HG02759 (cell line): ENCODE data around the gene ATP10B.

Experiments used
- ATAC-seq: cut with Tn5 transposase; IDR thresholded peaks from one replicate; pipeline ENCODE4 v1.9.1; 2021; ENCODE audit warnings: mild to moderate bottlenecking, moderate library complexity; ENCODE audit not compliant: unreplicated experiment

ATP10B gene

GRCh38 chr5:160640406-160640805 is 211.6 kb downstream of the ATP10B start:
- ATAC-seq = no peak

- ATAC-seq = no peak
These were observed 213.8 kb downstream of the ATP10B start for GRCh38 chr5:160638161-160638742.

- ATAC-seq = no peak
These were observed 214.5 kb downstream of the ATP10B start for GRCh38 chr5:160637357-160638090.

GRCh38 chr5:160635663-160636062 is 216.3 kb downstream of the ATP10B start:
- no peak for ATAC-seq

- no peak for ATAC-seq
These were observed 217.0 kb downstream of the ATP10B start for GRCh38 chr5:160635046-160635445.

GRCh38 chr5:160629003-160629402 is 223.0 kb downstream of the ATP10B start:
- ATAC-seq = no peak

GRCh38 chr5:160628619-160628968 is 223.4 kb downstream of the ATP10B start:
- no peak for ATAC-seq

- ATAC-seq = no peak
These were observed 223.9 kb downstream of the ATP10B start for GRCh38 chr5:160627921-160628618.

- ATAC-seq = no peak
These were observed 225.7 kb downstream of the ATP10B start for GRCh38 chr5:160626322-160626721.

GRCh38 chr5:160621526-160621925 is 230.5 kb downstream of the ATP10B start:
- no peak for ATAC-seq

GRCh38 chr5:160620401-160620800 is 231.6 kb downstream of the ATP10B start:
- ATAC-seq = no peak

- ATAC-seq = no peak
These were observed 232.6 kb downstream of the ATP10B start for GRCh38 chr5:160619381-160619780.

- ATAC-seq = no peak
These were observed 233.7 kb downstream of the ATP10B start for GRCh38 chr5:160618286-160618685.

- ATAC-seq = no peak
These were observed 235.1 kb downstream of the ATP10B start for GRCh38 chr5:160616712-160617497.

- ATAC-seq = no peak
These were observed 237.9 kb downstream of the ATP10B start for GRCh38 chr5:160614136-160614535.

- no peak for ATAC-seq
These were observed 246.7 kb downstream of the ATP10B start for GRCh38 chr5:160605266-160605665.

- no peak for ATAC-seq
These were observed 247.5 kb downstream of the ATP10B start for GRCh38 chr5:160604484-160604883.

GRCh38 chr5:160602744-160603143 is 249.3 kb downstream of the ATP10B start:
- no peak for ATAC-seq

- ATAC-seq = no peak
These were observed 251.0 kb downstream of the ATP10B start for GRCh38 chr5:160601046-160601445.

- ATAC-seq = no peak
These were observed 278.7 kb downstream of the ATP10B start for GRCh38 chr5:160573318-160573717.

GRCh38 chr5:160567031-160567705 is 284.8 kb downstream of the ATP10B start:
- no peak for ATAC-seq
